ENCODE data around the gene ZNF311. TPM values are rescaled to one million over a fixed set of nuclear protein-coding genes. Genes with fewer than 3 reads are reported as not detected.
"Not testable (repeated sequence)": the region's sequence is repeated elsewhere in the genome, so short reads cannot be mapped to it uniquely, and the experiment has no call there.

Gene ZNF311
- total and polyA plus RNA-seq, 8 donors = 1.7 to 8.0 (median 6.0) TPM

DNA sequence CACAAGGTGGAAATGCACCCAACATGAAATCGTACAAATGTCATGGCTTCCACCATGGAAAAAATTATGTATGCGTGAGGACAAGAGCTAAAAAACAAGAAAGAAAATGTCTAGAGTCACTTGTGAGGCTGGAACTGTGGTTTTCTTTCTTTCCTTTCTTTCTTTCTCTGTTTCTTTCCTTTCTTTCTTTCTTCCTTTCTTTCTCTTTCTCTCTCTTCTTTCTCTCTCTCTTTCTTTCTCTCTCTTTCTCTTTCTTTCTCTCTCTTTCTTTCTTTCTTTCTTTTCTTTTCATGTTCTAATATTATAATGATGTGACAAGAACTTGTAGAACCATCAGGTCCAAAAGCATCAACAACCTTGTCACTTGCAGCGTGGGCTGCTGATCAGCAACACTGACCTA is 28.4 kb downstream of the ZNF311 start:
- ATAC-seq (no peak), DNase-seq (no peak)
- H3K9me3 ChIP-seq = no peaks in the 10 kb centered on the region
- H3K27ac ChIP-seq = no peak overlapping the region
- intact Hi-C loops (cut with DNase I) = no loop called here
- TF ChIP-seq, protein P1, sequence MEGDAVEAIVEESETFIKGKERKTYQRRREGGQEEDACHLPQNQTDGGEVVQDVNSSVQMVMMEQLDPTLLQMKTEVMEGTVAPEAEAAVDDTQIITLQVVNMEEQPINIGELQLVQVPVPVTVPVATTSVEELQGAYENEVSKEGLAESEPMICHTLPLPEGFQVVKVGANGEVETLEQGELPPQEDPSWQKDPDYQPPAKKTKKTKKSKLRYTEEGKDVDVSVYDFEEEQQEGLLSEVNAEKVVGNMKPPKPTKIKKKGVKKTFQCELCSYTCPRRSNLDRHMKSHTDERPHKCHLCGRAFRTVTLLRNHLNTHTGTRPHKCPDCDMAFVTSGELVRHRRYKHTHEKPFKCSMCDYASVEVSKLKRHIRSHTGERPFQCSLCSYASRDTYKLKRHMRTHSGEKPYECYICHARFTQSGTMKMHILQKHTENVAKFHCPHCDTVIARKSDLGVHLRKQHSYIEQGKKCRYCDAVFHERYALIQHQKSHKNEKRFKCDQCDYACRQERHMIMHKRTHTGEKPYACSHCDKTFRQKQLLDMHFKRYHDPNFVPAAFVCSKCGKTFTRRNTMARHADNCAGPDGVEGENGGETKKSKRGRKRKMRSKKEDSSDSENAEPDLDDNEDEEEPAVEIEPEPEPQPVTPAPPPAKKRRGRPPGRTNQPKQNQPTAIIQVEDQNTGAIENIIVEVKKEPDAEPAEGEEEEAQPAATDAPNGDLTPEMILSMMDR (IDR thresholded peaks at IDR 0.05) = no peak
- H3K27me3 ChIP-seq = peaks cover 10 to 15% of the 10 kb centered on the region in 2 donors
- no peaks in the 10 kb centered on the region for H3K36me3 ChIP-seq
- peaks cover 0 to 21% of the 10 kb centered on the region in 2 donors for H3K4me1 ChIP-seq
- peak overlapping the region in 1 of 2 donors; percentile 37 for H3K4me3 ChIP-seq

DNA sequence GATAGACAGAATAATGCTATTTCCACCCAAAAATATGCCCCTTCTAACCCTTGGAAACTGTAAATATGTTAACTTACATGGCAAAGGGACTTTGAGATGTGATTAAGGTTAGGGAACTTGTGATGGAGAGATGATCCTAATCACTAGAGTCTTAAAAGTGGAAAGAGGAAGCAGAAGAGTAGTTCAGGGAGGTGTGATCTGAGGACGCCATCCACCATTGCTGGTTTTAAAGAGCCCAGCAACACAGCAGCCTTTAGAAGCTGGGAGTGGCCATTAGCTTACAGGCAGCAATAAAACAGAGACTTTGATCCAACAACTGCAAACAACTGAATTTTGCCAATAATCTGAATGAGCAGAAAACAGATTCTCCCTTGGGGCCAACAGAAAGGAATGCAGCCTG is 30.6 kb downstream of the ZNF311 start:
- peaks cover 0 to 13% of the 10 kb centered on the region in 2 donors for H3K4me1 ChIP-seq

GRCh38 chr6:28970056-28970455 is 35.1 kb downstream of the ZNF311 start:
- H3K36me3 ChIP-seq; intact Hi-C loops (cut with DNase I); DNase-seq; ATAC-seq; H3K4me1 ChIP-seq; H3K27ac ChIP-seq; H3K27me3 ChIP-seq; H3K4me3 ChIP-seq: not testable (repeated sequence)
- peaks cover 0 to 11% of the 10 kb centered on the region in 2 donors for H3K9me3 ChIP-seq

More for the DNA sequence above, 30.6 kb downstream of the ZNF311 start:
- Histone ChIP-seq H3K9me3 (no peaks in the 10 kb centered on the region), H3K27ac (no peak overlapping the region), H3K27me3 (peaks cover 10 to 15% of the 10 kb centered on the region in 2 donors), H3K36me3 (no peaks in the 10 kb centered on the region), H3K4me3 (no peak overlapping the region)
- ATAC-seq (no peak), DNase-seq (no peak)
- intact Hi-C loops (cut with DNase I) = no loop called here
- TF ChIP-seq, protein P1 (IDR thresholded peaks at IDR 0.05) = no peak

- ATAC-seq = no peak
- Histone ChIP-seq H3K4me1 (no peaks in the 10 kb centered on the region), H3K27ac (no peak overlapping the region), H3K36me3 (no peaks in the 10 kb centered on the region), H3K4me3 (no peak overlapping the region), H3K9me3 (peaks cover 0 to 11% of the 10 kb centered on the region in 2 donors), H3K27me3 (peaks cover 0 to 4% of the 10 kb centered on the region in 2 donors)
- intact Hi-C loops (cut with DNase I) = no loop called here
- TF ChIP-seq, protein P1 (IDR thresholded peaks at IDR 0.05) = no peak
- no peak for DNase-seq
Observed at GRCh38 chr6:28969129-28969528, 36.0 kb downstream of the ZNF311 start.

DNA sequence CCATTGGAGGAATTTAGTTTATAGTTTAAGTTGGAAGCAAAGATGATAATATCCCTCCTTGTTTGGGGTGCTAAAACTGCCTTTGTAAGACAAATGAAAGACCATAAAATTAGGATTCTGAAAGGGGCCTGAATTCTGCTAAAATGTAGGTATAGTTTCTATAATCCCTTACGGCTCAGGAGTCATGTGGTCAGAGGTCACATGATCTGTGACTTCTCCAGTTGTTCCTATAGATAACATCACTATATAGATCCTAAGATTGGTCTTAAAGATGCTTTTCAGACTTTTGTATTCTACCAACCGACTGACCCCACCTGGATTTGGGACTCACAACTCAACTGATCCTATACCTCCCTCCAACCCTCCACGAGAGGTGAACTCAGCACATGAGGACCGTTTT is 36.6 kb downstream of the ZNF311 start:
- TF ChIP-seq, protein P1 (IDR thresholded peaks at IDR 0.05) = no peak
- intact Hi-C loops (cut with DNase I) = no loop called here
- Histone ChIP-seq H3K4me3 (no peak overlapping the region), H3K9me3 (peaks cover 0 to 11% of the 10 kb centered on the region in 2 donors), H3K4me1 (no peaks in the 10 kb centered on the region), H3K27ac (no peak overlapping the region), H3K27me3 (peaks cover 0 to 4% of the 10 kb centered on the region in 2 donors), H3K36me3 (no peaks in the 10 kb centered on the region)
- DNase-seq = no peak
- ATAC-seq = no peak

- TF ChIP-seq, protein P1 (IDR thresholded peaks at IDR 0.05) = no peak
- DNase-seq (no peak), ATAC-seq (no peak)
- Histone ChIP-seq H3K9me3 (peaks cover 0 to 11% of the 10 kb centered on the region in 2 donors), H3K27ac (no peak overlapping the region), H3K4me3 (no peak overlapping the region), H3K27me3 (peaks cover 0 to 13% of the 10 kb centered on the region in 2 donors), H3K36me3 (no peaks in the 10 kb centered on the region), H3K4me1 (no peaks in the 10 kb centered on the region)
- intact Hi-C loops (cut with DNase I) = no loop called here
Observed at GRCh38 chr6:28965706-28966105, 39.4 kb downstream of the ZNF311 start.

Measured in left lung (tissue), 10 donors.